DOHH2 (cell line): ENCODE results near the gene SERPING1.

Source experiments
- EZH2phosphoT487 ChIP-seq: fragments of 200-600 bp; sonication (generic); IDR thresholded peaks from 2 replicates; pipeline ENCODE4 v1.6.1; 2017; ENCODE audit warnings: borderline replicate concordance, mild to moderate bottlenecking, antibody characterized with exemption, low read length, moderate library complexity, mixed read lengths
- TF ChIP-seq, protein P1 (sequence below): fragments of 200-600 bp; sonication (generic); IDR thresholded peaks from one replicate; pipeline ENCODE4 v1.5.1; 2014; ENCODE audit warnings: antibody characterized with exemption, mild to moderate bottlenecking, low read depth, low read length; ENCODE audit not compliant: poor library complexity, severe bottlenecking

DNA sequence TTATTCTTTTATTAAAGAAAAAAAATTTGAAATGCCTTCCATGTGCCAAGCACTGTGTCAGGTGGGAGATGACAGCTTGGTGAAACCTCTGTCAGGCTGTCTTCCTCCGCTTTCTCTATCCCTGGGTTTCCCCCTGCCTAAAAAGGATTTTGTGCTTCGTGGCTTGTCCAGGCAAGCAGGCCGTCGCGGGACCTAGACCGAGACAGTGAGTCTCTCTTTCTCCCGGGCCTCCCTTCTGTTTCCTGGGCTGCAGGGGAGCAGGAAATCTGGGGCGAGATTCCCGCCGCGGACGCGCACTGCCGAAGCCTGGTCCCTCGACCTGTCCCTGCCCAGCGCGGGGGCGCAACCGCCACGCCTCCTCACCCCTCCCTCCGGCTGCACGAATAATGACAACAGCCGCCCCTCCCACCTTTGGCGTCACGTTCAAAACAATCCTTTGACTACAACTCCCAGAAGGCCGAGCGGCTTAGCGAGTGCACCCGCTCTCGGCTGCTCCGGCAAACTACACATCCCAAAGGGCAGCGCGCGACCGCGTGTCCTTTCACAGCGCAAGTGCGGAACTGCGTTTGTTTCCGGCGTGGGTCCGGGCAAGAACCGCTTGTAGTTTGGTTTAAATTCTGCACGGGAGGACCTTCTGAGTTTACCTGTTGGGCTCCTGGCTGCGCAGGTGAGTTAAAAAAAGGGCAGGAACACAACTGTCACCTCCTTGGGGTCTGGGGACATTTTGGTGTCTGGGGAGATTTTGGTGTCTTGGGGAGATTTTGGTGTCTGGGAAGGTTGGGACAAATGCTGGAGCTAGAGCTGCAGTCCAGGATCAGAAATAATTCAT, 59.9 kb downstream of the SERPING1 start, which contains the start of gene CLP1:
- TF ChIP-seq, protein P1, sequence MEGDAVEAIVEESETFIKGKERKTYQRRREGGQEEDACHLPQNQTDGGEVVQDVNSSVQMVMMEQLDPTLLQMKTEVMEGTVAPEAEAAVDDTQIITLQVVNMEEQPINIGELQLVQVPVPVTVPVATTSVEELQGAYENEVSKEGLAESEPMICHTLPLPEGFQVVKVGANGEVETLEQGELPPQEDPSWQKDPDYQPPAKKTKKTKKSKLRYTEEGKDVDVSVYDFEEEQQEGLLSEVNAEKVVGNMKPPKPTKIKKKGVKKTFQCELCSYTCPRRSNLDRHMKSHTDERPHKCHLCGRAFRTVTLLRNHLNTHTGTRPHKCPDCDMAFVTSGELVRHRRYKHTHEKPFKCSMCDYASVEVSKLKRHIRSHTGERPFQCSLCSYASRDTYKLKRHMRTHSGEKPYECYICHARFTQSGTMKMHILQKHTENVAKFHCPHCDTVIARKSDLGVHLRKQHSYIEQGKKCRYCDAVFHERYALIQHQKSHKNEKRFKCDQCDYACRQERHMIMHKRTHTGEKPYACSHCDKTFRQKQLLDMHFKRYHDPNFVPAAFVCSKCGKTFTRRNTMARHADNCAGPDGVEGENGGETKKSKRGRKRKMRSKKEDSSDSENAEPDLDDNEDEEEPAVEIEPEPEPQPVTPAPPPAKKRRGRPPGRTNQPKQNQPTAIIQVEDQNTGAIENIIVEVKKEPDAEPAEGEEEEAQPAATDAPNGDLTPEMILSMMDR, result no peak
- TF ChIP-seq EZH2phosphoT487, result no peak
